HG03460 (cell line): Measurements from ENCODE around the gene NECAB2.

Experiments used
- ATAC-seq: cut with Tn5 transposase; IDR thresholded peaks from one replicate; pipeline ENCODE4 v1.9.1; 2021; ENCODE audit not compliant: unreplicated experiment

The NECAB2 gene

GRCh38 chr16:84016477-84016876 lies 48.4 kb downstream of the NECAB2 start:
- no peak for ATAC-seq

- no peak for ATAC-seq
These were observed 50.7 kb downstream of the NECAB2 start for GRCh38 chr16:84018710-84019109.

GRCh38 chr16:84020353-84020752 lies 52.3 kb downstream of the NECAB2 start:
- ATAC-seq = no peak

GRCh38 chr16:84021488-84021887 lies 53.4 kb downstream of the NECAB2 start:
- ATAC-seq = no peak

GRCh38 chr16:84022644-84023043 lies 54.6 kb downstream of the NECAB2 start:
- ATAC-seq = no peak

GRCh38 chr16:84024854-84025253 lies 56.8 kb downstream of the NECAB2 start:
- no peak for ATAC-seq

- ATAC-seq = no peak
These were observed 58.6 kb downstream of the NECAB2 start for GRCh38 chr16:84026606-84027005.

- no peak for ATAC-seq
These were observed 59.6 kb downstream of the NECAB2 start for GRCh38 chr16:84027625-84028024.

GRCh38 chr16:84029297-84030047 lies 61.4 kb downstream of the NECAB2 start:
- ATAC-seq = no peak

- ATAC-seq = no peak
These were observed 63.5 kb downstream of the NECAB2 start for GRCh38 chr16:84031556-84031955.

GRCh38 chr16:84032458-84033178 lies 64.6 kb downstream of the NECAB2 start:
- no peak for ATAC-seq

- ATAC-seq = no peak
These were observed 65.5 kb downstream of the NECAB2 start for GRCh38 chr16:84033251-84034195.

- no peak for ATAC-seq
These were observed 66.5 kb downstream of the NECAB2 start for GRCh38 chr16:84034516-84034915.

GRCh38 chr16:84036131-84036530 lies 68.1 kb downstream of the NECAB2 start:
- ATAC-seq = no peak

GRCh38 chr16:84036982-84037425 lies 69.0 kb downstream of the NECAB2 start:
- ATAC-seq = no peak

GRCh38 chr16:84038469-84038868 lies 70.4 kb downstream of the NECAB2 start:
- ATAC-seq = no peak

- ATAC-seq = no peak
These were observed 71.7 kb downstream of the NECAB2 start for GRCh38 chr16:84039696-84040095.

- ATAC-seq = no peak
These were observed 72.3 kb downstream of the NECAB2 start for GRCh38 chr16:84040226-84040822.

GRCh38 chr16:84040823-84041820 lies 73.1 kb downstream of the NECAB2 start:
- ATAC-seq = no peak

- no peak for ATAC-seq
These were observed 73.8 kb downstream of the NECAB2 start for GRCh38 chr16:84041881-84042280.
